Dendritic cell treated with granulocyte-macrophage colony-stimulating factor and Interleukin-4, amounts not matched to agents 40 ng/mL and 50 ng/mL, for 4 days (primary cell): ENCODE measurements around the gene SH3TC1.

Experiments
- H3K27ac Mint-ChIP-seq: one replicate; pipeline ENCODE4 v1.8.0; 2022; ENCODE audit warnings: mild to moderate bottlenecking, mixed read lengths
- H3K27me3 Mint-ChIP-seq: one replicate; pipeline ENCODE4 v1.8.0; 2022; ENCODE audit warnings: mild to moderate bottlenecking, mixed read lengths
- H3K36me3 Mint-ChIP-seq: one replicate; pipeline ENCODE4 v1.8.0; 2022; ENCODE audit warnings: low read depth, mixed read lengths
- H3K4me1 Mint-ChIP-seq: one replicate; pipeline ENCODE4 v1.8.0; 2022; ENCODE audit warnings: low read depth, mixed read lengths
- H3K4me3 Mint-ChIP-seq: one replicate; pipeline ENCODE4 v1.8.0; 2022; ENCODE audit warnings: mild to moderate bottlenecking, moderate library complexity, mixed read lengths
- H3K9me3 Mint-ChIP-seq: one replicate; pipeline ENCODE4 v1.8.0; 2022; ENCODE audit warnings: mixed read lengths
- intact Hi-C: fragments of 100-400 bp; cut with micrococcal nuclease; formaldehyde crosslinking; loops from one replicate; pipeline ENCODE4 v1.15.0; 2022

SH3TC1 gene

DNA sequence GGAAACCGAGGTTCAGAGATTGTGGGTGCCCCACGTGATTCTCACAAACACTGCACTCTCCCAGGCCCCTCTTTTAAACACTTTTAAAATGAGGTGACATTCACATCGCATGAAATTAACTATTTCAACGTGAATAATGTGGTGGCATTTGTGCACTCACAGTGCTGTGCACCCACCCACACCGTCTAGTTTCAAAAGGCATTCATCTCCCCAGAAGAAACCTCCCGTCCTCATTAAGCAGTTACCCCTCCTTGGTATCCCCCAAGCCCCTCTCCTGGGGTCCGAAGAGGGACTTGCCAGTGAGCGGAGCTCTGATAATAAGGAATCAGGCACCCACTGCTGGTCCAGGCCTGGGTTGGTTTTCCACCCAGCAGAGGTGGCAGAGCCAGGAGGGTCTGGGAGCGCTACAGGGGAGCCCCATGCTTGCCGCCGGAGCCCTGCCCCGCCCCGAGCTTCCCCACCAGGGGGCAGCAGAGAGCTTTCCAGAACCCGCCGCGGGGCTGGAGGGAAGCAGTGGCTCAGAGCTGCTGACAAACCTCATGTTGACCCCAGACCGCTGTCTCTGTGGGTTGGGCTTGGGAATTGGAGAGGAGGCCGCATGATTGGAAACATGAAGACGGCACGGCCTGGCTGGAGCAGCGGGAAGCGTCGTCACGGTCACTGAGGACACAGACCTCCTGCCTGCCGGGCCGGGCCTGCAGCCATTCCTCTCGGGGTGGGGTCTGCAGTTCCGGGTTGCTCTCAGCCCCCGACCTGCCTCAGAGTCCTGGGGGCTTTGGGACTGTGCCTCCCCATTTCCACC lies 43.0 kb downstream of the SH3TC1 start:
- no peaks in the 10 kb centered on the region for H3K36me3 Mint-ChIP-seq
- H3K4me3 Mint-ChIP-seq, result no peak overlapping the region

DNA sequence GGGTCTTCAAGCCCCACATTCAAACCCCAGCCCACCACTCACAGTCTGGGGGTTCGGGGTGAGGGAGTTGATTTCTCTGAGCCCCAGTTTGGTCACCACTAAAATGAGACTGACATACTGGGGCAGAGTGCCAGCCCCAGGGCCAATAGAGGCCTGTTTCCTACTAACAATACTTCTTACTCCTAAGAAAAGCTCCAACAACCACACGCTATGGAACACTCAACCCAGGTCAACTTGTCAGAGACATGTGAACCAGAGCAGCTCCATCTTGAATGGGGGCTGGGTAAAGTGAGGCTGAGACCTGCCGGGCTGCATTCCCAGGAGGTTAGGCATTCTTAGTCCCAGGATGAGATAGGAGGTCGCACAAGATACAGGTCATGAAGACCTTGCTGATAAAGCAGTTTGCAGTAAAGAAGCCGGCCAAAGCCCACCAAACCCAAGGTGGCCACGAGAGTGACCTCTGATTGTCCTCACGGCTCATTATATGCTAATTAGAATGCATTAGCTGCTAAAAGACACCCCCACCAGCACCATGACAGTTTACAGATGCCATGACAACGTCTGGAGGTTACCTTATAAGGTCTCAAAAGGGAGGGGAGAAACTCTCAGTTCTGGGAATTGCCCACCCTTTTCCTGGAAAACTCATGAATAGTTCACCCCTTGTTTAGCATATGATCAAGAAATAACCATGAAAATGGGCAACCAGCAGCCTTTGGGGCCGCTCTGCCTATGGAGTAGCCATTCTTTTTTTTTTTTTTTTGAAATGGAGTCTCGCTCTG lies 43.9 kb downstream of the SH3TC1 start:
- no peaks in the 10 kb centered on the region for H3K9me3 Mint-ChIP-seq
- intact Hi-C loops, result loop anchor here (1.0 to 5.0 kb wide), 2 partner anchors 66 to 160 kb away; no protein-coding TSS in a partner anchor
- H3K27me3 Mint-ChIP-seq, result peaks cover 2% of the 10 kb centered on the region
- H3K4me1 Mint-ChIP-seq, result peaks cover 49% of the 10 kb centered on the region
- no peak overlapping the region for H3K4me3 Mint-ChIP-seq
- no peaks in the 10 kb centered on the region for H3K36me3 Mint-ChIP-seq
- H3K27ac Mint-ChIP-seq, result no peak overlapping the region

More for the DNA sequence above, 43.0 kb downstream of the SH3TC1 start:
- intact Hi-C loops, result loop anchor here (1.0 to 5.0 kb wide), 2 partner anchors 65 to 161 kb away; no protein-coding TSS in a partner anchor
- peaks cover 55% of the 10 kb centered on the region for H3K4me1 Mint-ChIP-seq
- H3K27ac Mint-ChIP-seq, result no peak overlapping the region
- no peaks in the 10 kb centered on the region for H3K9me3 Mint-ChIP-seq
- H3K27me3 Mint-ChIP-seq, result peaks cover 2% of the 10 kb centered on the region

DNA sequence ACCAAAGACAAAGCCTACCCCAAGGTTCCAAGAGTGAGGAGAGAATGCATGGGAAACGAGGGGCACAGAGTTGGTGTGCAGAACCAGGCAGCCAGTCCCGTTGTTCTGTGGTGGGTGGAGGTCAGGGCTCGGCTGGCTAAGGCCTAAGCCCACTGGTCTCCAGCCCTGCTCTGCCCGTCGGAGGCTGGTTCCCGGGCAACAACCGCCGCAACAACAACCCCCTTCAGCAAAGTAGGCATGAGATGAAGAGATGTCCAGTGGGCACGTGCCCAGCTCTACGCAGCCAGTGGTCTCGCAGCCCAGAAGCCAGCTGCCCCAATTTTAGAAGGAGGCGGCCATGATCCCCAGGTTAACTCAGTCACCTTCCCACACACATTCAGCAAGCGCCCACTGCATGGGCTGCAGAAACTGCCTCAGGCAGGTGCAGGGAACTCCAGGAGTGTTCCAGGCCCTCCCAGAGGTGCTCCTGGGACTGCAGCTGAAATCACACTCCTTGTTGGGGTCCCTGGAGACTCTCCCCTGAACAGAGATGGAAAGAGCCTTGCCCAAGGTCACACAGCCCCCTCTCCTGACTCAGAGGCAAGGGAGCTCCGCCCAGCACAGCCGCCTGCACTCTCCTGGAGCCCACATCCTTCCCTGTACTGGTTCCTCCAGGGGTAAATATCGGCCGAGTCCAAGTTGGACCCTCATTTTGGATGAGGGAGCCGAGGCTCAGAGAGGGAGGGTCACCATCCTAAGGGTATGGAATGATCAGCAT lies 45.1 kb downstream of the SH3TC1 start:
- Mint-ChIP-seq H3K9me3 (no peaks in the 10 kb centered on the region), H3K27ac (no peak overlapping the region), H3K27me3 (peaks cover 2% of the 10 kb centered on the region), H3K4me3 (no peak overlapping the region), H3K4me1 (peaks cover 43% of the 10 kb centered on the region), H3K36me3 (no peaks in the 10 kb centered on the region)
- intact Hi-C loops, result loop anchor here (5.0 kb wide), 1 partner anchor 67 kb away; no protein-coding TSS in a partner anchor

DNA sequence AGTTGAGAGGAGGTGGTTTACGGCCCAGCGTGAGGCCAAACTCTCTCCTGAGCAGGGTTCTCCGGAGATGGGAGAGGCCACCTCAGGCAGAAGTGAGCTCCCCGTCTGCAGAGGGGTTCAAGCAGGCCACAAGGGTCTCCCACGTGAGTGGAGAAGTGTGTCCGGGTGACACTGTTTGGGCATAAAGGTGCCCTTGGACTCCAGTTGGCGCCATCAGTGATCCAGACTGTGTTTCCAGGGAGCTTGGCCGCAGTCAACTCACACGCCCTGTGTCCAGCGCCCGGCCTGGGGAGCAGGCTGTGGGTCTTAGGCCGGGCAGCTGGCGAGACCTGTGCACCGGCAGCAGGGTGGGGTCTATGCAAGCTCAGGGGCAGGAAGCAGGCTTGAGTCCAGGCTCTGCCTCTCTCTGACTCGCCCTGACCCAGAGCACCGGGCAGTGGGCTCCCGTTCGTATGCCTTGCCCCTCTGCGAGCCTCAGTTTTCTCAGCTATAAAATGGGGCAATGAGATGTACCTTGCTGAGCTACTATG lies 45.9 kb downstream of the SH3TC1 start:
- Mint-ChIP-seq H3K36me3 (no peaks in the 10 kb centered on the region), H3K4me1 (peaks cover 38% of the 10 kb centered on the region), H3K27me3 (peaks cover 2% of the 10 kb centered on the region), H3K4me3 (no peak overlapping the region), H3K27ac (no peak overlapping the region), H3K9me3 (no peaks in the 10 kb centered on the region)
- intact Hi-C loops, result loop anchor here (5.0 kb wide), 1 partner anchor 68 kb away; no protein-coding TSS in a partner anchor

DNA sequence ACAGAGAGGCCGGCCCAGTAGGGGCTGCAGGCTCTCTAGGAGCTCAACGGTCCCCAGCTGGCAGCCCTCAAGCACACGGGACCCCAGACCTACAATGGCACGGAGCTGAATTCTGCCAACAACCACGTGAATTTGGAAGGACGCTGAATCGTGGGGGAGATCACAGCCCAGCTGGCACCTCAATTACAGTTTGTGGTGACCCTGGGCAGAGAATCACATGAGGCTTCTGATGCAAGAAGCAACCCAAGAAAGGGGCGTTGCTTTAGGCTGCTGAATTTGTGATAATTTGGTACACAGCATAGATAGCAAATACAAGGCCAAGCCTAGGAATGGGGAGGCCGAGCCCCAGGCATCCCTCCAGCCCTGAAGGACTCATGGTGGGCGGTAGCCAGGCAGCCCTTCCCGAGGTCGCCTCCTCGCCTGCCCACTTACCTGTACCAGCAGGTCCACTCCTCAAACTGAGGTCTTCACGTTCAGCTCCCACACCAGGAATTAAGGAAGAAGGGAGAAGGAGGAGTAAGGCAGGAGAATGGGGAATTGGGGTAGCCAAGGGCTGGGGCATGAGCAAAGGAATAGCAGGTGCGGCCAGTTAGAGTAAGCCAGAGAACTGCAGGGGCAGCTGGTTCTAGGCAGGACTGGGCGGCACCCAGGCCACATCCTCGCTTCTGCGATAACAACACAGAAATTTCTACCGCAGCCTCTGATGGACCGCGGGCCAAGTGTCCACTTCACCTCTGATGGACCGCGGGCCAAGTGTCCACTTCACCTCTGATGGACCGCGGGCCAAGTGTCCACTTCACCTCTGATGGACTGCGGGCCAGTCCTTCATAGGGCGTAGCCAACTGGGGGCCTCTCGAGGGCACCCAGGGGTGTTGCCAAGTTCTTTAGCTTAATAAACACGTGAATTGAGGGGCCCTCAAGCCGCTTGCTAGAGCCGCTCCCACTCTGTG lies 47.1 kb downstream of the SH3TC1 start:
- Mint-ChIP-seq H3K27ac (no peak overlapping the region), H3K4me1 (peaks cover 39% of the 10 kb centered on the region), H3K4me3 (no peak overlapping the region), H3K9me3 (no peaks in the 10 kb centered on the region), H3K27me3 (peaks cover 2% of the 10 kb centered on the region), H3K36me3 (no peaks in the 10 kb centered on the region)
- intact Hi-C loops, result no loop called here

DNA sequence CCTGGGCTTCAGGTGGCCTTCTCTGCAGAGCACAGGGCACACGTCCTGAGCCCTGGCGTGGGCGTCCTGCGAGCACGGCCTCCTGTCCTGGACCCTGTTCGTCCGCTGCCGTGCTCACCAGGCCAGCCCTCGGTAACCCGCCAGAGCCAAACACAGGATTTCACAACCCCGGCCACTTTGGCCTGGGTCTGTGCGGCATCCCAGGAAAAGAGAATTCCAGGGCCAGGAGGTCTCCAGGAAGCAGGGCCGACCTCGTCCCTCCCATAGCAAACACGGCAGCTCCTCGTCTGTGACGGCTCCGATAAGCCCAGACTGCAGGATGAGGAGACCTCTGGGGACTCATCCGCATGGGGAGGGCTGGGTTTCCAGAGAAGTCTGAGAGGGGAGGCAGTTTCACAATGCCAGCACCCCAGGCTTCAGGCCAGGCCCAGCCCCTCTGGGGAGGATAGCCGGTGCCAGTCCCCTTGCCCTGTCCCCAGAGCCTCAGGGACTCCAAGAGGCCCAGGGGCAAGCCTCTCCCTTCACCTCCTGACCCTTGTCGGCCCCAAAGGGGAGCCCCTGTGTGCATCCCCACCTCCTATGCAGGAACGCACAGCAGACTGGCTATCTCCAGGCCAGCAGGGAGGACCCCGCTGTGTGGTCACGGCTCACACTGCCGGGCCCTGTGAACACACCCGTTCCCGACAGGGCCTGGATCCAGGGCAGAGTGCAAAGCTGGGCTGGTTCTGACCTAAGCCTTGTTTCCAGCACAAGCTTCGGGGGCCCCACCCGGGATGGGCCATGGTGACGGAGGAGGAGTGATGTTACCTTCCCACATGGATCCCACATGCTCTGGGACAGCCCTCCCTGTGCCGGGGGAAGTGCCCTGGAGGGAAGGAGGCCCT lies 48.2 kb downstream of the SH3TC1 start:
- no peak overlapping the region for H3K4me3 Mint-ChIP-seq
- H3K4me1 Mint-ChIP-seq, result peaks cover 30% of the 10 kb centered on the region
- H3K36me3 Mint-ChIP-seq, result no peaks in the 10 kb centered on the region
- no peaks in the 10 kb centered on the region for H3K9me3 Mint-ChIP-seq
- peaks cover 2% of the 10 kb centered on the region for H3K27me3 Mint-ChIP-seq
- H3K27ac Mint-ChIP-seq, result no peak overlapping the region
- intact Hi-C loops, result no loop called here

DNA sequence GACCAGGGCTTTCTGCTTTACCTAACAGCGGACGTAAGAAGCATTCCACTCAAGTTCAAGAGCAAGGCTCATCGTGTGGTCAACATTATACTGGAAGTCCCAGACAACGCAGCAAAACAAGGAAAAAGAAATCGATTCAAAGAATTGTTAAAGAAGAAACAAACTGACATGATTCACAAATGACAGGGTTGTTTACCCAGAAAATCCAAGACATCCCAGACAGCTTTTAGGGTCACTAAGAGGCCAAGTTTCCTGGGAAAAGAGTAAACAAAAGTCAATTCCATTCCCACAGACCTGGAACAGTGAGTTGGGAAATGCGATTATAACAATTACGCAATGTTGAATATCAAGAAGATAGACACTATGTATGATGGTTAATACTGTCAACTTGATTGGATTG lies 49.0 kb downstream of the SH3TC1 start:
- H3K27ac Mint-ChIP-seq, result no peak overlapping the region
- H3K27me3 Mint-ChIP-seq, result peaks cover 2% of the 10 kb centered on the region
- H3K36me3 Mint-ChIP-seq, result no peaks in the 10 kb centered on the region
- H3K4me3 Mint-ChIP-seq, result no peak overlapping the region
- intact Hi-C loops, result no loop called here
- H3K4me1 Mint-ChIP-seq, result peaks cover 30% of the 10 kb centered on the region
- H3K9me3 Mint-ChIP-seq, result no peaks in the 10 kb centered on the region

DNA sequence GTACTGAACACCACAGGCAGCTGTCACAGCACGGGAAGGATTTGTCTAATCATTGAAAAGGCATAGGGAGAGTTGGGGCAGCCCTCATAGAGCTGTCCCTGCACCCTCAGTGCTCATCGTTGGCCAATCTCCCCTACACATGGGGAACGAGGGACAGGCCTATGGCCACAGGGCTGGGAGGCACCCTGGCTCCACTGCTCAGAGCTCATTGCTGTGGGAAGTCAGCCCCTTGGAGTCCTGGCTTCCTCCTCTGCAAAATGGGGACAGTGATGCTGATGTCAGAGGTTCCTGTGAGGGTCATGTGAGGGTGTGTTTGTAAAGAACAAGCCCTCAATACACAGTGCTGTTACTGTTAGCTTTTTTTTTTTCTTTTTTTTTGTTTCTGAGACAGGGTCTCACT lies 51.1 kb downstream of the SH3TC1 start:
- Mint-ChIP-seq H3K4me3 (no peak overlapping the region), H3K9me3 (no peaks in the 10 kb centered on the region), H3K27me3 (peaks cover 2% of the 10 kb centered on the region), H3K27ac (no peak overlapping the region), H3K36me3 (no peaks in the 10 kb centered on the region), H3K4me1 (peaks cover 25% of the 10 kb centered on the region)
- intact Hi-C loops, result no loop called here

DNA sequence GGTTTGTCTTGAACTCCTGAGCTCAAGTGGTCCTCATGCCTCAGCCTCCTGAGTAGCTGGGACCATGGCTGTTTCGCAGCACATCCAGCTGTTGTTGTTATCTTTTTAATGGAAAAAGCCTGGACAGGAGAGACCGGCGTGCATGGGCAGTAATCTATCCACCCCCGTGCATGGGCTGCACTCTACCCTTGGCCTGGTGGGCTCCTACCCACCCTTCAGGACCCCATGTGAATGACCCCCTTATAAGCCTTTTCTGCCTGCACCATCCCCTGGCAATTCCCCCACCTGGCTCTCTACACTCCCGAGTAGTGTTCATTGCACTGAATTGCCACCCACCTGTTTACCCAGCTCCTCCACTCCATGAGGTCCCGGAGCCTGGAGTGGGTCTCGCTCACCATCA lies 51.5 kb downstream of the SH3TC1 start:
- intact Hi-C loops, result no loop called here
- Mint-ChIP-seq H3K4me3 (no peak overlapping the region), H3K9me3 (no peaks in the 10 kb centered on the region), H3K27me3 (peaks cover 4% of the 10 kb centered on the region), H3K36me3 (no peaks in the 10 kb centered on the region), H3K27ac (no peak overlapping the region), H3K4me1 (peaks cover 21% of the 10 kb centered on the region)

DNA sequence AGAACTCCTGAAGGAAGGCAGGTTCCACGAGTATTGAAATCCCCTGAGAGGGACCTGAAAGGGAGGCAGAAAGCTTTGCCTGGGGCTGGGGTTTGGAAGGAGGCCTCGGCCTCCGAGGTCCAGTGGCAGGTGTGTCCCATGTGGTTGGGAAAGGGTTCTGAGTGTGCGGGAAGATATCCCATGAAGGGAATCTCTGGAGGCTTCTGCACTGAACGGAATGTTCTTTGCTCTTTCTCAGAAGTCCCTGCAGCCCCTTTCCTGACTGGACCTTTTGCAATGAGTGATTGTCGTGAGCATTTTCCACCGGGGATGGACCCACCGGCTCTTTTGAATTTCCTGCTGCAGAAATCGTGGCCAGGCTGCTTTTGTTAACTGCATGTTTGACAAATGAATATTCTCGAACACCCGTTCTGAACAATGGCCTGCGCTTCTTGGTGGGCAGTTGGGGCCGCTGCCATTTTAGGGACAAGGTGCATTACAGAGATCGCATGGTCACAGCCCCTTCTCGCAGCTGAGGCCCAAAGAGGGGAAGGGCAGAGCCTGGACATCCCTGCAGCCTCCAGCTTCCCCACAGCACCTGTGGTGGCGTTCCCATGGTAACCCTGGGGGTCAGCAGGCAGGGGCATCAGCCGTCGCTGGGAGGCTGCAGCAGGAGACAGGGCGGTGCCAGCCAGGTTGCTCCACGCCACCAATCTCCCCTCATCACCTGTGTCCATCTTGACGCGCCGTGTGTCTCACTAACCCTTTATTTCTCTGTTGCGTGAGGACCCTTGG lies 52.2 kb downstream of the SH3TC1 start:
- Mint-ChIP-seq H3K36me3 (no peaks in the 10 kb centered on the region), H3K27ac (no peak overlapping the region), H3K9me3 (no peaks in the 10 kb centered on the region), H3K4me3 (no peak overlapping the region), H3K4me1 (peaks cover 15% of the 10 kb centered on the region), H3K27me3 (peaks cover 2% of the 10 kb centered on the region)
- intact Hi-C loops, result no loop called here

DNA sequence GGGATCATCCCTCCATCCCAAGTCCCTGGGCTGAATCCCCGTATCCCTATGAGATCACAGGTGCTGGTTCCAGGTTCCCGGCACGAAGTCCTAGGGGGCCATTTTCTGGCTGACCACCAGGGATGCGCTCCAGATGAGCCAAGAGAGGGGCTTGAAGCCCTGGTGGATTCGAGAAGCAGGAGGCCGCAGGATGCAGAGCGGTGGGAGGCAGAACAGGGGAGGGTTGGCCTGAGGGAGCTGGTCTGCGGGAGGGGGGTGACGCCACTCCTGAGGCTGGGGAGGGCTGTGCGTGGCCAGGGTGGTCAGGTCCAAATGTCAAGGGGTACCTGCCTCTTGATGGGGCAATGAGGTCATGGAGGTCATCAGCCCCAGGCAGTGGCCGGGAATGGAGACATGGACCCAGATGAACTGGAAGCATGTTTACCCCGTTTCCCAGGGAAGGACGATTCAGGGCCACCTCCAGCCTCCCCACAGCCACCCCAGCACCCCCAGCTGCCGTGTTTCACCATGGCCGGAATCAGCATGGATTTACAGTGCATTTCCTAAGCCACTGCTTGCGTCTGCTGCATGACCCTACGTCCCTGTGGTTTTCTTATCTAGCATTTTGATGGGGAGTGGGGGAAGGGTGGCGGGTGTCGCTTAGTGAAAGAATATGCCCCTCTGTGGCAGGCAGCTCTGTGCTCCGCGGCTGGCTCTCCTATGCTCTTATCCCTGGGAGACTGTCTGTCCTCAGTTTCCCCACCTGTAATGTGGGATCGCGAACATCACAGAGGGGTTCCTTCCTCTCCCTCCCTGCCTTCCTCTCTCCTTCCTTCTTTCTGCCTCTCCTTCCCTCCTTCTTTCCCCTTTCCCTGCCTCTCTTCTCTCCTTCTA lies 53.4 kb downstream of the SH3TC1 start:
- H3K36me3 Mint-ChIP-seq, result no peaks in the 10 kb centered on the region
- no peak overlapping the region for H3K4me3 Mint-ChIP-seq
- no peaks in the 10 kb centered on the region for H3K9me3 Mint-ChIP-seq
- intact Hi-C loops, result no loop called here
- H3K27me3 Mint-ChIP-seq, result peaks cover 2% of the 10 kb centered on the region
- peaks cover 14% of the 10 kb centered on the region for H3K4me1 Mint-ChIP-seq
- no peak overlapping the region for H3K27ac Mint-ChIP-seq
